WTC11 (cell line): ENCODE results near the gene PDE11A. TPM values are rescaled to one million over a fixed set of nuclear protein-coding genes. Genes with fewer than 3 reads are reported as not detected.

Source experiments
- ATAC-seq: fragments of 200-7000 bp; cut with Tn5 transposase; 2 replicates; pipeline ENCODE4 v1.10.0; 2021; ENCODE audit warnings: mild to moderate bottlenecking, moderate library complexity
- CTCF ChIA-PET: fragments of 300-600 bp; sonication (Branson Sonifier 250); formaldehyde crosslinking; loops from one replicate; lab custom pipeline; 2021; ENCODE audit warnings: antibody characterized with exemption; lab: Charles Lee
- POLR2A ChIA-PET: fragments of 350-600 bp; sonication (Branson Sonifier 250); formaldehyde crosslinking; loops from one replicate; lab custom pipeline; 2021; ENCODE audit warnings: antibody characterized with exemption; lab: Charles Lee
- DNase-seq: peaks from one replicate; pipeline ENCODE4 v3.0.0; 2021; ENCODE audit warnings: low spot score
- H3K27ac Mint-ChIP-seq: 2 replicates; pipeline ENCODE4 v1.8.0; 2021; ENCODE audit warnings: mixed read lengths
- H3K27me3 Mint-ChIP-seq: 2 replicates; pipeline ENCODE4 v1.8.0; 2021; ENCODE audit warnings: low read depth, mild to moderate bottlenecking, moderate library complexity, mixed read lengths
- H3K36me3 Mint-ChIP-seq: 2 replicates; pipeline ENCODE4 v1.8.0; 2021; ENCODE audit warnings: mixed read lengths
- H3K4me1 Mint-ChIP-seq: 2 replicates; pipeline ENCODE4 v1.8.0; 2022; ENCODE audit warnings: mixed read lengths
- H3K4me3 Mint-ChIP-seq: 2 replicates; pipeline ENCODE4 v1.8.0; 2021; ENCODE audit warnings: mild to moderate bottlenecking, moderate library complexity, mixed read lengths
- H3K9me3 Mint-ChIP-seq: 2 replicates; pipeline ENCODE4 v1.8.0; 2021; ENCODE audit warnings: mixed read lengths
- ELF4 ChIP-seq: sonication (generic); formaldehyde crosslinking; IDR thresholded peaks from 2 replicates; pipeline ENCODE4 v1.8.1; 2022; ENCODE audit warnings: low read depth, mild to moderate bottlenecking, moderate library complexity, missing genetic modification reagents
- NFATC4 ChIP-seq: fragments of 250-450 bp; sonication (Bioruptor Pico); IDR thresholded peaks from 2 replicates; pipeline ENCODE4 v1.9.0; 2021; ENCODE audit warnings: mild to moderate bottlenecking
- NFYB ChIP-seq: sonication (generic); formaldehyde crosslinking; conservative IDR thresholded peaks from 2 replicates; pipeline ENCODE4 v1.8.0; 2022; ENCODE audit warnings: low read depth, missing genetic modification reagents
- NR3C1 ChIP-seq: sonication (generic); formaldehyde crosslinking; conservative IDR thresholded peaks from 2 replicates; pipeline ENCODE4 v1.8.1; 2023; ENCODE audit warnings: low read depth, mild to moderate bottlenecking, missing genetic modification reagents
- SMAD4 ChIP-seq: sonication (generic); formaldehyde crosslinking; IDR thresholded peaks from 2 replicates; pipeline ENCODE4 v1.8.0; 2022; ENCODE audit warnings: mild to moderate bottlenecking, missing genetic modification reagents
- TEAD1 ChIP-seq: sonication (generic); formaldehyde crosslinking; IDR thresholded peaks from 2 replicates; pipeline ENCODE4 v1.8.0; 2022; ENCODE audit warnings: mild to moderate bottlenecking, missing genetic modification reagents
- ZNF121 ChIP-seq: sonication (generic); formaldehyde crosslinking; IDR thresholded peaks from 2 replicates; pipeline ENCODE4 v1.8.0; 2023; ENCODE audit warnings: missing genetic modification reagents
- total RNA-seq: library from RNA; stranded (reverse); gene quantifications from 3 replicates; pipeline ENCODE4 v1.2.3, GENCODE V29; 2021
- TF ChIP-seq, protein P1 (sequence below): sonication (generic); formaldehyde crosslinking; IDR thresholded peaks from 2 replicates; pipeline ENCODE4 v1.8.1; 2023; ENCODE audit warnings: mild to moderate bottlenecking, missing genetic modification reagents
- TF ChIP-seq, protein P2 (sequence below): sonication (generic); formaldehyde crosslinking; IDR thresholded peaks from 2 replicates; pipeline ENCODE4 v1.8.0; 2023; ENCODE audit warnings: mild to moderate bottlenecking, missing genetic modification reagents
- TF ChIP-seq, protein P3 (sequence below): fragments of 250-450 bp; sonication (Bioruptor Pico); IDR thresholded peaks from 2 replicates; pipeline ENCODE4 v1.9.0; 2021; ENCODE audit warnings: mild to moderate bottlenecking
- TF ChIP-seq, protein P4 (sequence below): sonication (generic); formaldehyde crosslinking; conservative IDR thresholded peaks from 2 replicates; pipeline ENCODE4 v1.8.1; 2022; ENCODE audit warnings: mild to moderate bottlenecking, missing genetic modification reagents
- TF ChIP-seq, protein P5 (sequence below): sonication (generic); formaldehyde crosslinking; IDR thresholded peaks from 2 replicates; pipeline ENCODE4 v1.8.1; 2022; ENCODE audit warnings: low read depth, mild to moderate bottlenecking, moderate library complexity, missing genetic modification reagents, borderline replicate concordance
- TF ChIP-seq, protein P6 (sequence below): sonication (generic); formaldehyde crosslinking; IDR thresholded peaks from 2 replicates; pipeline ENCODE4 v1.8.1; 2022; ENCODE audit warnings: mild to moderate bottlenecking, moderate library complexity, missing genetic modification reagents
- TF ChIP-seq, protein P7 (sequence below): sonication (generic); formaldehyde crosslinking; IDR thresholded peaks from 2 replicates; pipeline ENCODE4 v1.8.1; 2022; ENCODE audit warnings: low read depth, missing genetic modification reagents, borderline replicate concordance

The PDE11A gene
- total RNA-seq, 1 experiment from 2014 or later = 0.13 TPM

DNA sequence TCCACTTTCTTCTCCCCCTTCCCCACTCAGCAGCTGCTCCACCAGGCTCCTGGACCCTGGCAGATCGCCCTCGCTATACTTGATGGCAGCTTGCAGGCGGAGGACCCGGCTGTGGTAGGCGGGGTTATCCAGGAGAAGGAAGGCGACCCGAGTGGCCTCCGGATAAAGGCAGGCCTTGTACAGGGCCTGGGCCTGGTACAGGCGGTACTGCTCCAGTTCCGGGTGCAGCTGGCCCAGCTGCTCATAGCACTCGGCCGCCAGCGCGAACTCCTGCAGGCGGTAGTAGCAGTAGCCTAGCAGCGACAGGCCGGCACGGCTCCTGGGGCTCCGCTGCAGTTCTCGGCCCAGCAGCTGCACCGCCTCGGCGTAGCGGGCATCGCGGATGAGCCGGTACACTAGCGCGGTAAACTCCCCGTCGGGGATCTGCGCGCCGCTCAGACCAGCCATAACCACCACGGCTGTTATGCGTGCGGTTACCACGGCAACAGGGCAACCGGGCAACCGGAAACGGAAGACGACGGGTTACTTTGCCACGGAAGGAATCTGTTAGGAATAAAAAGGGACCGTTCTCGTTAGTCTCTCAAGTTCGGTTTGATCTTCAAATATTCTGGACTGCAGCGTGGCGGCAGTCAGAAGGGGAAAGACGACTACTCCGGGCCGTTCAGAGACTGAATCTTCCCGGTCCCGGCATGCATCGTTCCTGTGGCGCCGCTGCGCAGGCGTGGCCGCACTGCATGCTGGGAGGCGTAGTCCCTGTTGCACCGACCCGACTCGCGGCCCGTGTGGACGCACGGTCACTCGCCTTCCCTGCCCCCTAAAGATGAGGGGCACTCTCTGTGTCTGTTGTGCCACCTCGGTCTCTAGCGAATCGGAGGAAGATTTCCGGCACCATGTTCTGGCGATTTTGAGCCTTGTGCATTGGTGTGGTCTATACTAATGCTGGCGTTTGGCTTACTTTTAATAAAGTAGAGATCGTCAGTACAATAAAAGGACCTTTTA is 454.0 kb downstream of the PDE11A start (continued):
- TF ChIP-seq, protein P1, sequence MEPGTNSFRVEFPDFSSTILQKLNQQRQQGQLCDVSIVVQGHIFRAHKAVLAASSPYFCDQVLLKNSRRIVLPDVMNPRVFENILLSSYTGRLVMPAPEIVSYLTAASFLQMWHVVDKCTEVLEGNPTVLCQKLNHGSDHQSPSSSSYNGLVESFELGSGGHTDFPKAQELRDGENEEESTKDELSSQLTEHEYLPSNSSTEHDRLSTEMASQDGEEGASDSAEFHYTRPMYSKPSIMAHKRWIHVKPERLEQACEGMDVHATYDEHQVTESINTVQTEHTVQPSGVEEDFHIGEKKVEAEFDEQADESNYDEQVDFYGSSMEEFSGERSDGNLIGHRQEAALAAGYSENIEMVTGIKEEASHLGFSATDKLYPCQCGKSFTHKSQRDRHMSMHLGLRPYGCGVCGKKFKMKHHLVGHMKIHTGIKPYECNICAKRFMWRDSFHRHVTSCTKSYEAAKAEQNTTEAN = peak; percentile 58; the same call in 1 of the 2 replicates

DNA sequence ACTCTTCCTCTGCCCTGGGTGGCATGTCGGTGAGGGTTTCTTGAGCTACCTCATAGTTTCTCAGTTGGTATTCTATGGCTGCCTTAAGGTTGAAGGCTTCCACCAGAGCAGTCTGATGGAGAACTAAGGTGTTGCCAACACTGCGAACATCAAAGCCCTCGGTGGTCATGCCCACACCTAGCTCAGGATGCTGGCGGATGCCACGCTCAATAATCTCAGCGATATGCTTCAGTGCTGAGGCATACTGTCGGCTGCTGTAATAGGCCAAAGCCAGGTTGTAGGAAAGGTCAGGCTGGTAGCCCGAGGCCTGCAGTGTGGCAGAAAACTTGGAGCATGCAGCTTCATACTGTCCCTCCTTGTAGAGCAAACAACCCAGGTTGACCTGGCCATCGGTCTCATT is 454.7 kb downstream of the PDE11A start:
- CTCF ChIA-PET = interaction anchor here (1.3 kb wide), 1 partner anchor 14 kb away, joined by 3 read pairs; no protein-coding TSS in a partner anchor
- H3K36me3 Mint-ChIP-seq = no peaks in the 10 kb centered on the region
- POLR2A ChIA-PET = no interaction called here
- H3K4me3 Mint-ChIP-seq = peak overlapping the region; percentile 96
- no peak for ATAC-seq
- H3K4me1 Mint-ChIP-seq = peaks cover 3% of the 10 kb centered on the region; the same call in 1 of the 2 replicates
- H3K9me3 Mint-ChIP-seq = 0 out of 2 replicates have a peak, but pooled peaks cover 3% of the 10 kb centered on the region
- no peak for DNase-seq
- TF ChIP-seq ELF4 (CRISPR knock-in tag) (no peak), NFATC4 (no peak), ZNF121 (CRISPR knock-in tag) (no peak), NR3C1 (CRISPR knock-in tag) (no peak), NFYB (CRISPR knock-in tag) (no peak), SMAD4 (CRISPR knock-in tag) (no peak), TEAD1 (no peak)
- TF ChIP-seq, protein P2, sequence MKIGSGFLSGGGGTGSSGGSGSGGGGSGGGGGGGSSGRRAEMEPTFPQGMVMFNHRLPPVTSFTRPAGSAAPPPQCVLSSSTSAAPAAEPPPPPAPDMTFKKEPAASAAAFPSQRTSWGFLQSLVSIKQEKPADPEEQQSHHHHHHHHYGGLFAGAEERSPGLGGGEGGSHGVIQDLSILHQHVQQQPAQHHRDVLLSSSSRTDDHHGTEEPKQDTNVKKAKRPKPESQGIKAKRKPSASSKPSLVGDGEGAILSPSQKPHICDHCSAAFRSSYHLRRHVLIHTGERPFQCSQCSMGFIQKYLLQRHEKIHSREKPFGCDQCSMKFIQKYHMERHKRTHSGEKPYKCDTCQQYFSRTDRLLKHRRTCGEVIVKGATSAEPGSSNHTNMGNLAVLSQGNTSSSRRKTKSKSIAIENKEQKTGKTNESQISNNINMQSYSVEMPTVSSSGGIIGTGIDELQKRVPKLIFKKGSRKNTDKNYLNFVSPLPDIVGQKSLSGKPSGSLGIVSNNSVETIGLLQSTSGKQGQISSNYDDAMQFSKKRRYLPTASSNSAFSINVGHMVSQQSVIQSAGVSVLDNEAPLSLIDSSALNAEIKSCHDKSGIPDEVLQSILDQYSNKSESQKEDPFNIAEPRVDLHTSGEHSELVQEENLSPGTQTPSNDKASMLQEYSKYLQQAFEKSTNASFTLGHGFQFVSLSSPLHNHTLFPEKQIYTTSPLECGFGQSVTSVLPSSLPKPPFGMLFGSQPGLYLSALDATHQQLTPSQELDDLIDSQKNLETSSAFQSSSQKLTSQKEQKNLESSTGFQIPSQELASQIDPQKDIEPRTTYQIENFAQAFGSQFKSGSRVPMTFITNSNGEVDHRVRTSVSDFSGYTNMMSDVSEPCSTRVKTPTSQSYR (CRISPR knock-in tag) = no peak
- TF ChIP-seq, protein P3, sequence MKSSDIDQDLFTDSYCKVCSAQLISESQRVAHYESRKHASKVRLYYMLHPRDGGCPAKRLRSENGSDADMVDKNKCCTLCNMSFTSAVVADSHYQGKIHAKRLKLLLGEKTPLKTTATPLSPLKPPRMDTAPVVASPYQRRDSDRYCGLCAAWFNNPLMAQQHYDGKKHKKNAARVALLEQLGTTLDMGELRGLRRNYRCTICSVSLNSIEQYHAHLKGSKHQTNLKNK (CRISPR knock-in tag) = no peak
- TF ChIP-seq, protein P4, sequence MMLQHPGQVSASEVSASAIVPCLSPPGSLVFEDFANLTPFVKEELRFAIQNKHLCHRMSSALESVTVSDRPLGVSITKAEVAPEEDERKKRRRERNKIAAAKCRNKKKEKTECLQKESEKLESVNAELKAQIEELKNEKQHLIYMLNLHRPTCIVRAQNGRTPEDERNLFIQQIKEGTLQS (CRISPR knock-in tag) = no peak
- TF ChIP-seq, protein P5, sequence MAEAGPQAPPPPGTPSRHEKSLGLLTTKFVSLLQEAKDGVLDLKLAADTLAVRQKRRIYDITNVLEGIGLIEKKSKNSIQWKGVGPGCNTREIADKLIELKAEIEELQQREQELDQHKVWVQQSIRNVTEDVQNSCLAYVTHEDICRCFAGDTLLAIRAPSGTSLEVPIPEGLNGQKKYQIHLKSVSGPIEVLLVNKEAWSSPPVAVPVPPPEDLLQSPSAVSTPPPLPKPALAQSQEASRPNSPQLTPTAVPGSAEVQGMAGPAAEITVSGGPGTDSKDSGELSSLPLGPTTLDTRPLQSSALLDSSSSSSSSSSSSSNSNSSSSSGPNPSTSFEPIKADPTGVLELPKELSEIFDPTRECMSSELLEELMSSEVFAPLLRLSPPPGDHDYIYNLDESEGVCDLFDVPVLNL = no peak
- TF ChIP-seq, protein P6, sequence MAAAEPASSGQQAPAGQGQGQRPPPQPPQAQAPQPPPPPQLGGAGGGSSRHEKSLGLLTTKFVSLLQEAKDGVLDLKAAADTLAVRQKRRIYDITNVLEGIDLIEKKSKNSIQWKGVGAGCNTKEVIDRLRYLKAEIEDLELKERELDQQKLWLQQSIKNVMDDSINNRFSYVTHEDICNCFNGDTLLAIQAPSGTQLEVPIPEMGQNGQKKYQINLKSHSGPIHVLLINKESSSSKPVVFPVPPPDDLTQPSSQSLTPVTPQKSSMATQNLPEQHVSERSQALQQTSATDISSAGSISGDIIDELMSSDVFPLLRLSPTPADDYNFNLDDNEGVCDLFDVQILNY (CRISPR knock-in tag) = no peak
- TF ChIP-seq, protein P7, sequence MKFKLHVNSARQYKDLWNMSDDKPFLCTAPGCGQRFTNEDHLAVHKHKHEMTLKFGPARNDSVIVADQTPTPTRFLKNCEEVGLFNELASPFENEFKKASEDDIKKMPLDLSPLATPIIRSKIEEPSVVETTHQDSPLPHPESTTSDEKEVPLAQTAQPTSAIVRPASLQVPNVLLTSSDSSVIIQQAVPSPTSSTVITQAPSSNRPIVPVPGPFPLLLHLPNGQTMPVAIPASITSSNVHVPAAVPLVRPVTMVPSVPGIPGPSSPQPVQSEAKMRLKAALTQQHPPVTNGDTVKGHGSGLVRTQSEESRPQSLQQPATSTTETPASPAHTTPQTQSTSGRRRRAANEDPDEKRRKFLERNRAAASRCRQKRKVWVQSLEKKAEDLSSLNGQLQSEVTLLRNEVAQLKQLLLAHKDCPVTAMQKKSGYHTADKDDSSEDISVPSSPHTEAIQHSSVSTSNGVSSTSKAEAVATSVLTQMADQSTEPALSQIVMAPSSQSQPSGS (CRISPR knock-in tag) = no peak
- TF ChIP-seq, protein P1 = no peak
- H3K27me3 Mint-ChIP-seq = peaks cover 25% of the 10 kb centered on the region
- no peak overlapping the region for H3K27ac Mint-ChIP-seq
